A673 (cell line): ENCODE measurements around the gene HOXA3. TPM values are rescaled to one million over a fixed set of nuclear protein-coding genes. Genes with fewer than 3 reads are reported as not detected.

Experiments
- BruUV-seq: library from RNA; stranded (reverse); fragments of 400-500 nt; replicated peaks from 2 replicates; lab custom pipeline; 2021; lab: Mats Ljungman, UMichigan
- CTCF ChIA-PET: fragments of 300-600 bp; sonication (Branson Sonifier 250); formaldehyde crosslinking; loops from one replicate; lab custom pipeline; 2022; ENCODE audit warnings: antibody characterized with exemption; lab: Charles Lee
- POLR2A ChIA-PET: fragments of 300-600 bp; sonication (Branson Sonifier 250); formaldehyde crosslinking; loops from one replicate; lab custom pipeline; 2022; ENCODE audit warnings: antibody characterized with exemption; ENCODE audit not compliant: low non-redundant PET; lab: Charles Lee
- DNase-seq: peaks from one replicate; pipeline ENCODE4 v3.0.0-alpha.2; 2015; ENCODE audit warnings: low spot score
- H3K27ac ChIP-seq: fragments of 200-600 bp; sonication (generic); 2 replicates; pipeline ENCODE4 v1.5.1; 2016; ENCODE audit warnings: mixed run types, low read depth, mild to moderate bottlenecking, mixed read lengths, antibody characterized with exemption, low read length; ENCODE audit not compliant: poor library complexity, severe bottlenecking
- H3K27me3 ChIP-seq: fragments of 200-600 bp; sonication (generic); replicated peaks from 2 replicates; pipeline ENCODE4 v1.6.1; 2017; ENCODE audit warnings: mixed run types, low read depth, mild to moderate bottlenecking, mixed read lengths, antibody characterized with exemption, low read length; ENCODE audit not compliant: insufficient read depth, poor library complexity
- H3K36me3 ChIP-seq: fragments of 200-600 bp; sonication (generic); 2 replicates; pipeline ENCODE4 v1.6.1; 2016; ENCODE audit warnings: mixed run types, mild to moderate bottlenecking, mixed read lengths, antibody characterized with exemption, low read length; ENCODE audit not compliant: insufficient read depth, poor library complexity, severe bottlenecking
- H3K4me1 ChIP-seq: fragments of 200-600 bp; sonication (generic); 2 replicates; pipeline ENCODE4 v1.6.1; 2017; ENCODE audit warnings: mixed run types, mild to moderate bottlenecking, mixed read lengths, antibody characterized with exemption, low read length; ENCODE audit not compliant: insufficient read depth, poor library complexity, severe bottlenecking
- H3K4me3 ChIP-seq: fragments of 200-600 bp; sonication (generic); 2 replicates; pipeline ENCODE4 v1.5.1; 2016; ENCODE audit warnings: low read depth, mixed run types, mild to moderate bottlenecking, mixed read lengths, low read length; ENCODE audit not compliant: poor library complexity, severe bottlenecking
- H3K9me3 ChIP-seq: fragments of 200-600 bp; sonication (generic); 2 replicates; pipeline ENCODE4 v1.6.1; 2016; ENCODE audit warnings: mixed run types, low read depth, mild to moderate bottlenecking, mixed read lengths, antibody characterized with exemption, low read length; ENCODE audit not compliant: poor library complexity, severe bottlenecking
- EZH2 ChIP-seq: fragments of 200-600 bp; sonication (generic); IDR thresholded peaks from 2 replicates; pipeline ENCODE4 v1.6.1; 2017; ENCODE audit warnings: borderline replicate concordance, low read depth, mild to moderate bottlenecking, mixed read lengths, antibody characterized with exemption, low read length; ENCODE audit not compliant: poor library complexity, severe bottlenecking
- intact Hi-C: fragments of 100-400 bp; cut with micrococcal nuclease; formaldehyde crosslinking; loops from one replicate; pipeline ENCODE4 v1.10.0; 2022; ENCODE audit not compliant: unreplicated experiment
- total RNA-seq: library from RNA; stranded (reverse); gene quantifications from 2 replicates; pipeline ENCODE4 v1.2.3, GENCODE V29; 2021
- TF ChIP-seq, protein P1 (sequence below): fragments of 300-800, 200-600 bp; sonication (generic); conservative IDR thresholded peaks from 2 replicates; pipeline ENCODE4 v1.5.1; 2017; ENCODE audit warnings: low read depth, mild to moderate bottlenecking, antibody characterized with exemption, low read length, moderate library complexity, mixed read lengths

HOXA3 gene
- total RNA-seq, 1 experiment from 2014 or later = not detected

DNA sequence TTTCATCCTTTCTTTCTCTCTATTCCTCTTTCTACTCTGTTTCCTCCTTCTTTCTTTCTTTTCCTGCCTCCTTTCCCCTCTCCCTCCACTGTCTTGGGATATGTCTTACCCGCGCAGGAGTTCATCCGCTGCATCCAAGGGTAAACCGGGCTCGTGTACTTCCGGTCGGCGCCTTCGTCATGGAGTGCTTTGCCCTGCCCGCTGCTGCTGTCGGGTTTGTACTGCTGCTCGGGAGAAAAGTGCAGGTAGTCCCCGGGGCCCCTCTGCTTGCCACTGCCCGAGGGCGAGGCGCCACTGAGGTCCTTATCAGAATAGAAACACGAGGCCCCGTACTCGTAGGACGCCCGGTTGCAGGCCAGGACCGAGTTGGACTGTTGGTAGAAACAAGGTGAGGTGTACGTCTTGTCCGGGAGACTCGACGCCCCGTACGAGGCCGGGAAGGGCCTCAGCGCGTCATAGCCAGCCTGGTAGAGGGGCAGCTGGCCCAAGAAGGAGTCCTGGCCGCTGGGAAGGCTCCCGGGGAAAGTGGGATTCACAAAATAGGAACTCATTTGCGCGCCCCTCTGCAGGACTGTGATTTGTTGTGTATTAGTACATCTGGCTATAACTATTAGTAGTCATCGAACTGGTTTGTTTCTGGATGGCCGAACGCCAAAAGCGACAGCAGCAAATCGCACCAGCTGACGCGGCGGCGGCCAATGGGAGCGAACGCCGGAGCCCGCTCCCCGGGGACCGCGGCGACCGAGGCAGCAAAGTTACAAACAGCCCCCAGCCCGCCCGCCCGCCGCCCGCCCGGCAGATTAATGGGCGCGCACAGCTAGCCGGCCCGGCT lies 5.0 kb downstream of the HOXA3 start, which contains the start of gene HOXA6:
Gene HOXA6 (minus strand): TSS at position 576 of the 832 bp plus-strand sequence. CDS start 25 bp downstream, at position 551.
- peak; percentile 30 for DNase-seq
- CTCF ChIA-PET = no interaction called here
- Histone ChIP-seq H3K9me3 (no peaks in the 10 kb centered on the region), H3K4me1 (peaks cover 14% of the 10 kb centered on the region), H3K27ac (no peak within 1 kb of the TSS), H3K36me3 (no peaks in the 10 kb centered on the region), H3K4me3 (peak within 1 kb of the TSS; percentile 24), H3K27me3 (peaks cover 94% of the 10 kb centered on the region)
- intact Hi-C loops = no loop called here
- TF ChIP-seq, protein P1, sequence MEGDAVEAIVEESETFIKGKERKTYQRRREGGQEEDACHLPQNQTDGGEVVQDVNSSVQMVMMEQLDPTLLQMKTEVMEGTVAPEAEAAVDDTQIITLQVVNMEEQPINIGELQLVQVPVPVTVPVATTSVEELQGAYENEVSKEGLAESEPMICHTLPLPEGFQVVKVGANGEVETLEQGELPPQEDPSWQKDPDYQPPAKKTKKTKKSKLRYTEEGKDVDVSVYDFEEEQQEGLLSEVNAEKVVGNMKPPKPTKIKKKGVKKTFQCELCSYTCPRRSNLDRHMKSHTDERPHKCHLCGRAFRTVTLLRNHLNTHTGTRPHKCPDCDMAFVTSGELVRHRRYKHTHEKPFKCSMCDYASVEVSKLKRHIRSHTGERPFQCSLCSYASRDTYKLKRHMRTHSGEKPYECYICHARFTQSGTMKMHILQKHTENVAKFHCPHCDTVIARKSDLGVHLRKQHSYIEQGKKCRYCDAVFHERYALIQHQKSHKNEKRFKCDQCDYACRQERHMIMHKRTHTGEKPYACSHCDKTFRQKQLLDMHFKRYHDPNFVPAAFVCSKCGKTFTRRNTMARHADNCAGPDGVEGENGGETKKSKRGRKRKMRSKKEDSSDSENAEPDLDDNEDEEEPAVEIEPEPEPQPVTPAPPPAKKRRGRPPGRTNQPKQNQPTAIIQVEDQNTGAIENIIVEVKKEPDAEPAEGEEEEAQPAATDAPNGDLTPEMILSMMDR = no peak
- peak; percentile 61 for TF ChIP-seq EZH2
- POLR2A ChIA-PET = no interaction called here
- no TSS peak for BruUV-seq

DNA sequence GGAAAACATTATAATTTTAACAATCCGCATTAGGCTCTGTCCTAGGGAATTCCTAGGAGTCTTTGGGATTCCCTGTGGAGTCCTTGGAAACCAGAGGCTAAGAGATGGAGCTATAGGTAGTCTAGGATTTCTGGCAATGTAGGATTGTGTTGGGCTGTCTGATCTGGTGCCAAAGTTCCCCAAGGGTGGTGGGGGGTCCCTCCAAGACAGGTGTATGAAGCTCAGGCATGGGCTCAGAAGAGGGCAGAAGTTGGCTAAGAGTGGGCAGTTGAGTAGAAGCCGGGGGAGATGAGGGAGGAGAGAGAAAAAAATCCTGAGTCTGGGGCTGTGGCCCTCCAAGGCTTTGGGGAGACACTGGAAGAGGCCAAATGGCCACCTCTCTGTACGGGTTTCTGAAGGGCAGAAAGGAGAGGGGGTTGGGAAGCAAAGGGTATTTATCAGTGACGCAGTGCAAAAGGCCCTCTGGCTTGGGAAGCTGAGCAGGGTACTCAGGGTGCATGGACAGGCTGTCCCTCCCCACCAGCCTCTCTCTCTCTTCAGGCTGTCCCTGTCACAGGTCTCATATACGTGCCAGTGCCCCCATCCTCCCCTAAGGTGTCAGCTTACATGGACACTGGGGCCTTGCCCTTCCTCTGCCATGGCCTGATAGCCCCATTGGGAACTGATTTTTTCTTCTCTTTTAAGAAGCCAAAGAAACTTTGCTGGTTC lies 5.7 kb downstream of the HOXA3 start:
- ChIA-PET CTCF (no interaction called here), POLR2A (no interaction called here)
- Histone ChIP-seq H3K27me3 (peaks cover 94% of the 10 kb centered on the region), H3K4me3 (no peak overlapping the region), H3K36me3 (no peaks in the 10 kb centered on the region), H3K4me1 (peaks cover 14% of the 10 kb centered on the region), H3K27ac (no peak overlapping the region), H3K9me3 (no peaks in the 10 kb centered on the region)
- no TSS peak for BruUV-seq
- intact Hi-C loops = no loop called here
- no peak for DNase-seq
- TF ChIP-seq EZH2 = no peak
- TF ChIP-seq, protein P1 = no peak

DNA sequence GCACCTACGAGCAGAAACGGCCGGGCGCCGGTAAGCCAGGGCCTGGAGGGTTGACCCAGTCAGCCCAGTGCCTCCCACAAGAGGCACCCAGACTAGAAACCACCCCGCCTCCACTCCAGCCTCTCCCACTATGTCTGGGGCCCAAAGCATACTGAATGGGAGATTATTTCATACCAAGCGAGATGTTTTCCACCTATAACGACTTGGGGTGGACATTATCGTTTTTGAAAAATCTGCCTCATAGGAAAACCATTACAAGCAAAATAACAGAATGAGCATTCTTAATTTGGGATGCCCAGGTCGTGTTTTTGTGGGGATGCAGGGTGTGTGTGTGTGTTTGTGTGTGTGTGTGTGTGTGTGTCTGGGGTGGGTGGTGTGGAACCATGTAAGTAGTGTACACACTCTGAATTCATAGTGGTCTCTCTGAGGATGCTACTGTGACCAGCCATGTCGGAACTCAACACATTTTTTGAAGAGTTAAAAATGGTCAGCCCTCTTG lies 6.4 kb downstream of the HOXA3 start:
- Histone ChIP-seq H3K27me3 (peaks cover 94% of the 10 kb centered on the region), H3K27ac (no peak overlapping the region), H3K4me1 (peaks cover 14% of the 10 kb centered on the region), H3K36me3 (no peaks in the 10 kb centered on the region), H3K9me3 (no peaks in the 10 kb centered on the region), H3K4me3 (no peak overlapping the region)
- no peak for DNase-seq
- POLR2A ChIA-PET = no interaction called here
- no peak for TF ChIP-seq EZH2
- TF ChIP-seq, protein P1 = no peak
- BruUV-seq = no TSS peak
- intact Hi-C loops = no loop called here
- CTCF ChIA-PET = no interaction called here
